Stimulated activated naive CD8-positive, alpha-beta T cell treated with anti-CD3 and anti-CD28 coated beads, Interleukin-15, amount 100 ng/mL, for 72 hours (primary cell): ENCODE results near the gene PFKFB3.
"Not testable (repeated sequence)": the region's sequence is repeated elsewhere in the genome, so short reads cannot be mapped to it uniquely, and the experiment has no call there.

Experiments
- ATAC-seq: fragments of 150-1000 bp; cut with Tn5 transposase; 2 replicates; pipeline ENCODE4 v1.10.0; 2021; ENCODE audit warnings: mild to moderate bottlenecking, moderate library complexity
- DNase-seq, 2 donors: peaks; one replicate each; pipeline ENCODE4 v3.0.0; 2021 to 2022
- H3K27ac Mint-ChIP-seq, 2 donors: one replicate each; pipeline ENCODE4 v1.8.0; 2022; ENCODE audit warnings: mild to moderate bottlenecking in 2 of 2, mixed read lengths in 2 of 2, moderate library complexity in 2 of 2
- H3K27me3 Mint-ChIP-seq: one replicate; pipeline ENCODE4 v1.8.0; 2022; ENCODE audit warnings: mixed read lengths
- H3K4me1 Mint-ChIP-seq: one replicate; pipeline ENCODE4 v1.8.0; 2022; ENCODE audit warnings: mild to moderate bottlenecking, mixed read lengths
- H3K4me3 Mint-ChIP-seq, 2 donors: one replicate each; pipeline ENCODE4 v1.8.0; 2022; ENCODE audit warnings: mild to moderate bottlenecking in 2 of 2, mixed read lengths in 2 of 2, moderate library complexity in 1 of 2
- H3K9me3 Mint-ChIP-seq, 2 donors: one replicate each; pipeline ENCODE4 v1.8.0; 2022; ENCODE audit warnings: mixed read lengths in 2 of 2

PFKFB3 gene

GRCh38 chr10:6173203-6173602, 29.5 kb upstream of the PFKFB3 start:
- ATAC-seq, result peak; percentile 88
- Mint-ChIP-seq H3K4me3 (peak overlapping the region; percentile 29 to 61), H3K9me3 (no peaks in the 10 kb centered on the region)

DNA sequence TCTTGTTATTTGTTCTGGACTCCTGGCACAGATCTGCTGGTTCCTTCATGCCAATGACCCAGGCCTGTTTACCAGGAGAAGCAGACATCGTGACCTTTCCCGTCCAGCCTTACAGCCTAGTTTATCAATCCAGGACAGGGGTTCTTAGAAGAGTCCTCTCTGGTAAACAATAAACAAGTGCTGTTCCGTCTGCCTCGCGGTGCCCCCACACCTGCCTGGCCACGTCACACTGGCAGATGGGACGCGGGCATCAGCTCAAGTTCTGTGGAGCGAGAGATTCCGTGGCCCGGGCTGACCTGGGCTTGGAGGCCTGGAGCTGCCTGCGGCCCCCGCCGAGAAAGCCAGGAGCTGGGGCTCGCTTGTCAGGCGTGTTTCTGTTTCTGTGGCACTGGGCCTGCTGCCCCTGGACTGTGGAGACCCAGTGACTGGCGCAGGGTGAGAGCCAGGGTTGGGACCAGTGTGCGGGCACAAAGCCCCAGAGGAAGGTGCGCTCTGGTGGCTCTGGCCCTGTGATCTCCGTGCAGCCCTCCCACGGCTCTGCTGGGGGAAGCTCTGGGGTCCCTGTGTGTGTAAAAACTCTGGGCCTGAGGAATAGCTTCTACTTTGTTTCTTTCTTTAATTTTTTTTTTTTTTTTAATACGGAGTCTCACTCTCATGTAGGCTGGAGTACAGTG, 28.4 kb upstream of the PFKFB3 start:
- no peak overlapping the region for H3K27ac Mint-ChIP-seq
- H3K4me1 Mint-ChIP-seq, result peaks cover 92% of the 10 kb centered on the region
- H3K4me3 Mint-ChIP-seq, result no peak overlapping the region
- ATAC-seq (no peak), DNase-seq (no peak)
- H3K9me3 Mint-ChIP-seq, result no peaks in the 10 kb centered on the region
- H3K27me3 Mint-ChIP-seq, result no peaks in the 10 kb centered on the region

More at GRCh38 chr10:6173203-6173602, 29.5 kb upstream of the PFKFB3 start:
- Mint-ChIP-seq H3K27ac (peak overlapping the region; percentile 49 to 56), H3K4me1 (peaks cover 99% of the 10 kb centered on the region), H3K27me3 (no peaks in the 10 kb centered on the region)
- DNase-seq, result peak; percentile 49 to 67

- ATAC-seq (peak; percentile 70), DNase-seq (no peak)
- H3K4me1 Mint-ChIP-seq, result peaks cover 81% of the 10 kb centered on the region
- H3K9me3 Mint-ChIP-seq, result no peaks in the 10 kb centered on the region
- peak overlapping the region in 1 of 2 donors; percentile 61 for H3K27ac Mint-ChIP-seq
- H3K4me3 Mint-ChIP-seq, result peak overlapping the region in 1 of 2 donors; percentile 39
- H3K27me3 Mint-ChIP-seq, result no peaks in the 10 kb centered on the region
Measured at GRCh38 chr10:6175329-6176055, 27.2 kb upstream of the PFKFB3 start.

DNA sequence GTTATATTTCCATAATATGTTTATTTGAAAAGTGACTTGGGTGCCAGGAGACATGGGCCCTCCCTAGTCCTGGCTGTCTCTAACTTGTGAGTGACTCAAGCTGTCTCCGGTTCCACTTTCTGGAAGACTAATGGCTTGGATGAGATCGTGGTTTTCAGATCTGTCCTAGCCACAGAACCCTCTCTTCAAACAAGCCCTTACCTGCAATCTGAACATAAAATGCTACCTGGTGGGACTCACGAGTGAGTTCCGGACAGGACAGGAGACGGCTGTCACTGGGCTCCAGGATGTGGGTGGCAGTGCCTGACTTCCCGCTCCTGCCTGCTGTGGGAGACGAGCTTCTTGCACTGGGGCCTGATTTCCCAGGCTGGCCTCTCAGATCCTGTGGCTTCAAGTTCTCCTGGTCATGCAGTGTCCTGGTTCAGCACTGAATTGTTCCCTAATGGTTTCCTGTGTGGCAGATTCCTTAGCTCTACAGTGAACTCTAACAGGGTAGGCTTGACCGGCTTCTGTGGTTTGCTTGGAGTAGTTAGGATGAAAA, 26.0 kb upstream of the PFKFB3 start:
- H3K4me1 Mint-ChIP-seq, result peaks cover 68% of the 10 kb centered on the region
- DNase-seq (no peak), ATAC-seq (no peak)
- no peak overlapping the region for H3K4me3 Mint-ChIP-seq
- H3K9me3 Mint-ChIP-seq, result no peaks in the 10 kb centered on the region
- H3K27me3 Mint-ChIP-seq, result no peaks in the 10 kb centered on the region
- no peak overlapping the region for H3K27ac Mint-ChIP-seq

- H3K4me3 Mint-ChIP-seq, result no peak overlapping the region
- H3K9me3 Mint-ChIP-seq, result no peaks in the 10 kb centered on the region
- ATAC-seq (no peak), DNase-seq (no peak)
- no peak overlapping the region for H3K27ac Mint-ChIP-seq
- peaks cover 64% of the 10 kb centered on the region for H3K4me1 Mint-ChIP-seq
- no peaks in the 10 kb centered on the region for H3K27me3 Mint-ChIP-seq
Measured at GRCh38 chr10:6177880-6178281, 24.9 kb upstream of the PFKFB3 start.

DNA sequence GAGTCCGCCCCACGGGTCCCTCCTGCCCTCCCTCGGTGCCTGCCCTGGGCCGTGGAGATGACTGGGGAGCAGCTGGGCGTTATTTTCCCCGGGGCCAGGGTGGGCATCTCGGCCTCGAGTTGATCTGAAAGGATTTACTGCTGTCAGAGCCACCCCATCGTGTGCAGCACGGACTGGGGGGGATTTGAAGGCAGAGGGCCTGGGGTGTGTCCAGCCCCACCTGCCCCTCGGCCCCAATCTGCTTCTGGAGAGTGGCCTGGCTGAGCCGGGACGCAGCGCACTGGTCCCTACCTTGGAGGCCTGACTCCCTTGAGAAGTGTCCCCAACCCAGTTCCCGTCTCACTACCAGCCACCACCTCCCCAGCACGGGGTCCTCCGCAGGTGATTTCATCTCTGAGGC, 24.2 kb upstream of the PFKFB3 start:
- Mint-ChIP-seq H3K4me3 (no peak overlapping the region), H3K27ac (peak overlapping the region in 1 of 2 donors; percentile 43), H3K27me3 (no peaks in the 10 kb centered on the region), H3K4me1 (peaks cover 60% of the 10 kb centered on the region), H3K9me3 (no peaks in the 10 kb centered on the region)
- DNase-seq (no peak), ATAC-seq (no peak)

DNA sequence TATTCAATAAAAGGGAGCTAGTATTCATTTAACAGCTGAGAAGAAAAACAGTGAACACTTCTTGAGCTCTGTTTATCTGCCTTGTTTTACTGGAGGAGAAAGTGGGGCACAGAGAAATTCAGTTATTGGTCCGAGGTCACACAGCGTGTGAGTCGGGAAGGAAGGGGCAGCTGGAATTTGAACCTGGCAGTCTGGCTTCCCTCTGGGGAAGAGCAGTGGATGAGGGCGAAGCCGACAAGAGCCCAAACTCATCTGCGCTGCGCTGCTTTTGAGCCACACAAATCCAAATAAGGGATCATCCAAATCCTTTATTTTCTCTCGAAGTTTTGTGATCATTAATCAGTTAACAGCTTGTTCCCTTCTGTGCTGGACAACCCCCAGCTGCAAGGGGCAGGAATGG, 23.7 kb upstream of the PFKFB3 start:
- H3K4me1 Mint-ChIP-seq, result peaks cover 55% of the 10 kb centered on the region
- DNase-seq (no peak), ATAC-seq (no peak)
- no peak overlapping the region for H3K4me3 Mint-ChIP-seq
- H3K27me3 Mint-ChIP-seq, result no peaks in the 10 kb centered on the region
- H3K27ac Mint-ChIP-seq, result peak overlapping the region in 1 of 2 donors; percentile 13
- no peaks in the 10 kb centered on the region for H3K9me3 Mint-ChIP-seq

GRCh38 chr10:6180480-6181110, 22.1 kb upstream of the PFKFB3 start:
- no peak for DNase-seq
- no peak for ATAC-seq
- H3K4me3 Mint-ChIP-seq, result no peak overlapping the region
- no peaks in the 10 kb centered on the region for H3K27me3 Mint-ChIP-seq
- no peaks in the 10 kb centered on the region for H3K9me3 Mint-ChIP-seq
- peak overlapping the region in 1 of 2 donors; percentile 19 for H3K27ac Mint-ChIP-seq
- peaks cover 53% of the 10 kb centered on the region for H3K4me1 Mint-ChIP-seq

DNA sequence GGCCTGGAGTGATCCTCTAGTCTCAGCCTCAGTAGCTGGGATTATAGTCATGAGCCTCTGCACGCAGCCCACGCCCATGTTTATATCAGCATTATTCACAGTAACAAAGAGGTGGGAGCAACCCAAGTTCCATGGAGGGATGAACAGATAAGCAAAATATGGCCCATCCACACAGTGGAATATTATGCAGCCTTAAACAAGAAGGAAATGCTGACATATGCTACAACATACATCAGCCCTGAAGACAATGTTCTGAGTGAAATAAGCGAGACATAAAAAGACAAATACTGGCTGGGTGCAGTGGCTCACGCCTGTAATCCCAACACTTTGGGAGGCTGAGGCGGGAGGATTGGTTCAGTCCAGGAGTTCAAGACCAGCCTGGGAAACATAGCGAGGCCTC, 21.5 kb upstream of the PFKFB3 start:
- no peaks in the 10 kb centered on the region for H3K9me3 Mint-ChIP-seq
- H3K4me1 Mint-ChIP-seq, result peaks cover 53% of the 10 kb centered on the region
- H3K27ac Mint-ChIP-seq, result no peak overlapping the region
- ATAC-seq (no peak), DNase-seq (no peak)
- no peaks in the 10 kb centered on the region for H3K27me3 Mint-ChIP-seq
- H3K4me3 Mint-ChIP-seq, result no peak overlapping the region

DNA sequence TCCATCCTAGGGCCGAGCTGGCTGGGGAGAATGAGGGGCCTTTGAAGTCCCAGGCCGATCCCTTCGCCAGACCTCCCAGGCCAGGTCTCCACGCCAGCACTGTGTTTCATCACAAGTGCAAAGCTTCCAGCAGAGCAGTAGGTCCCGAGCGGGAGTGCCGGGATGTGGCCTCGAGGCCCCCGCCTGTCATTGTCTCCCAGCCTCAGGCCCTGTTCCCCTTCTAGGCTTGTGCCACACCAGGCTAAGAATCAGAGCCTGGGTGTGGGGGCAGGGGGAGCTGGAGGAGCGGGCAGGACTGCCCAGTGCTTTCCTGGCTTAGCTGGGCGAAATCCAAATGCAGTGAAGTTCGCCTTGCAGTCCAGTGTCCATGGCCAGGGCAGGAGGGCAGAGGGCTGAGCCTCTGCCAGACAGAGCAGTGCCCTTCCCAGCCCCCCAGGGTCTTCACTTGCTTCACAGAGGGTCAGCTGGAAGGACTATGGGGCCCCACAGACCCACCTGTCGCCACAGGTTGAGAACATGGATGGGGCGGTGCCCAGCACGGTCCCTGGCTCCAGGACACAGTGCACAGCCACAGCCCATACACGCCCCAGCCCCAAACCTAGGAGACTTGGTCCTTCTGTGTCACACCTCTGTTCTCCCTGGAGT, 20.2 kb upstream of the PFKFB3 start:
- no peak overlapping the region for H3K4me3 Mint-ChIP-seq
- H3K27ac Mint-ChIP-seq, result no peak overlapping the region
- no peak for DNase-seq
- H3K27me3 Mint-ChIP-seq, result no peaks in the 10 kb centered on the region
- no peak for ATAC-seq
- peaks cover 53% of the 10 kb centered on the region for H3K4me1 Mint-ChIP-seq
- H3K9me3 Mint-ChIP-seq, result no peaks in the 10 kb centered on the region

DNA sequence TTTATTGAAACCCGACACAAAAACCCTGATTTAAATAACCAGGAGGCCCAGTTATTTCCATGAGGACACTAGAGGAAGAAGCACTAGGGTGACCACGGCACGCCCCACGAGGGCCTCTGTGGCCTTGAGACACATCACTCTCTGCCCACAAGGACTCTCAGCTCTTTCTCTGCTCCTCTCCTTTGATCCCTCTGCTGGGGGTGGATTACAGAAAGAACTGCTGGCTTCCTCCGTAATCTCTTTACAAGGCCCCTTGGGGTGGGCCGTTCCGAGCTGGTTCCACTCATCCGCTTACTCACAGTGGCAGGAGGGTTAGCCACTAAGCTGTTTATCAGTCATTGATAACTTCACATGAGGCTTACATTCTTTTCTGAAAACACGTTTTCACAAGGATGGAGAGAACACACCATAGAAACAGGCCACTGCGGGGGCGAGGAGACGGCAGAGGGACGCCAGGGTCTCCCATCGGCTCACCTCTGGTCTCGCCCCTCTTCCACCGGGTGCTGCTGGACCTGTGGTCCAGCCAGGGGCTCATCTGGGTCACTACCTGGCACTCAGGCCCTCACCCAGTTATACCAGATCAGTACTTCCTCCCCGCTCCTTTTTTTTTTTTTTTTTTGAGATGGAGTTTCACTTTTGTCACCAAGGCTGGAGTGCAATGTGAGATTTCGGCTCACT, 17.6 kb upstream of the PFKFB3 start:
- H3K27me3 Mint-ChIP-seq, result no peaks in the 10 kb centered on the region
- H3K4me1 Mint-ChIP-seq, result peaks cover 60% of the 10 kb centered on the region
- H3K9me3 Mint-ChIP-seq, result no peaks in the 10 kb centered on the region
- peak overlapping the region; percentile 7 to 18 for H3K4me3 Mint-ChIP-seq
- ATAC-seq (peak; percentile 68), DNase-seq (peak in 1 of 2 donors; percentile 37)
- peak overlapping the region in 1 of 2 donors; percentile 92 for H3K27ac Mint-ChIP-seq

- Mint-ChIP-seq H3K27me3 (no peaks in the 10 kb centered on the region), H3K9me3 (no peaks in the 10 kb centered on the region), H3K4me1 (peaks cover 77% of the 10 kb centered on the region), H3K4me3 (no peak overlapping the region), H3K27ac (no peak overlapping the region)
- no peak for DNase-seq
- ATAC-seq, result no peak
Measured at GRCh38 chr10:6186894-6187256, 15.9 kb upstream of the PFKFB3 start.

DNA sequence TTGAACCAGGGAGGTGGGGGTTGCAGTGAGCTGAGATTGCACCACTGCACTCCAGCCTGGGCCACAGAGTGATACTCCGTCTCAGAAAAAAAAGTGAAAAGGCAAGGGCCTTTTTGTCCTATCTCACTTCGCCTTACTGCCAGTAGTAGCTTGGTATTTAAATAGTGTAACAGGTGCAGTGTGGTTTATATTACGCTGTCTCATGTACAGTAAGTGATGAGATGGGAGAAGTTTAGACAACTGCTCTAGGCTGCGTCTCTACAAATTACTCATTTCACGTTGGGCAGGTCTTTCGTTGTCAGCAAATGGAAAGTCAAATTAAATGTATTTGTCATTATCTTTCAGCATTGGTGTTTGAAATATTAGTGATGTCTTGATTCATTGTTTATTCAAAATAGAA, 15.5 kb upstream of the PFKFB3 start:
- ATAC-seq (no peak), DNase-seq (no peak)
- Mint-ChIP-seq H3K4me1 (peaks cover 80% of the 10 kb centered on the region), H3K27me3 (no peaks in the 10 kb centered on the region), H3K27ac (no peak overlapping the region), H3K4me3 (no peak overlapping the region), H3K9me3 (no peaks in the 10 kb centered on the region)

- not testable (repeated sequence) for DNase-seq, H3K9me3 Mint-ChIP-seq, H3K27me3 Mint-ChIP-seq, H3K4me3 Mint-ChIP-seq, ATAC-seq
- Mint-ChIP-seq H3K27ac (peak overlapping the region in 1 of 2 donors; percentile 47), H3K4me1 (peaks cover 89% of the 10 kb centered on the region)
Measured at GRCh38 chr10:6190033-6190432, 12.7 kb upstream of the PFKFB3 start.

- no peaks in the 10 kb centered on the region for H3K9me3 Mint-ChIP-seq
- H3K4me3 Mint-ChIP-seq, result no peak overlapping the region
- ATAC-seq, result no peak
- no peak for DNase-seq
- H3K27me3 Mint-ChIP-seq, result no peaks in the 10 kb centered on the region
- peaks cover 87% of the 10 kb centered on the region for H3K4me1 Mint-ChIP-seq
- no peak overlapping the region for H3K27ac Mint-ChIP-seq
Measured at GRCh38 chr10:6191147-6191546, 11.6 kb upstream of the PFKFB3 start.
